Measurements from ENCODE around the gene B3GALT6. TPM values are rescaled to one million over a fixed set of nuclear protein-coding genes. Genes with fewer than 3 reads are reported as not detected.

B3GALT6 gene
- total RNA-seq, 2 experiments from 2014 or later, result 9.4 to 12.2 TPM

DNA sequence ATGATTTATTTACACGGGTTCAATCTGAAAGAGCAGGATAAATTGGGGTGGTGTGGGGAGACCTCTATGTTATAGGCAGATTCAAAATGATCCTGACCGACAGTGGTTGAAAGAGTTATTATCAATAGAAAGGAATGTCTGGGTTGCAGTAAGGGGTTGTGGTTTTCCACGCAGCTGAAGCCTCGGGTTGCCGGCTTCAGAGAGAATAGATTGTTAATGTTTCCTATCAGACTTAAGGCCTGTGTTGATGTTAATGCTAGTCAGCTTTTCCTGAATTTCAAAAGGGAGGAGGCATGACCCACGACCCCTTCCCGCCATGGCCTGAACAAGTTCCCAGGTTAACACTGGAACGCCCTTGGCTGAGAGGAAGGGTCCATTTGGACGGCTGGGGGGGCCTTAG is 43.8 kb downstream of the B3GALT6 start:
- H3K36me3 Mint-ChIP-seq (ENCODE audit: low read depth), result peaks cover 18% of the 10 kb centered on the region
- peaks cover 24% of the 10 kb centered on the region for H3K4me1 Mint-ChIP-seq
- H3K9me3 Mint-ChIP-seq (ENCODE audit: low read depth), result no peaks in the 10 kb centered on the region
- DNase-seq, result no peak
- no peaks in the 10 kb centered on the region for H3K27me3 Mint-ChIP-seq
- intact Hi-C loops (cut with DNase I, micrococcal nuclease), result loop anchor here in 1 of 2 experiments (10.0 kb wide), 2 partner anchors 239 to 339 kb away; partner anchors contain the start of genes ATAD3A and MIB2
- no peak for ATAC-seq
- H3K27ac Mint-ChIP-seq, result no peak overlapping the region
- H3K4me3 Mint-ChIP-seq, result no peak overlapping the region
- ChIA-PET CTCF (interaction anchor here (0.6 kb wide), 1 partner anchor 30 kb away, joined by 4 read pairs; no protein-coding TSS in a partner anchor), POLR2A (no interaction called here)

DNA sequence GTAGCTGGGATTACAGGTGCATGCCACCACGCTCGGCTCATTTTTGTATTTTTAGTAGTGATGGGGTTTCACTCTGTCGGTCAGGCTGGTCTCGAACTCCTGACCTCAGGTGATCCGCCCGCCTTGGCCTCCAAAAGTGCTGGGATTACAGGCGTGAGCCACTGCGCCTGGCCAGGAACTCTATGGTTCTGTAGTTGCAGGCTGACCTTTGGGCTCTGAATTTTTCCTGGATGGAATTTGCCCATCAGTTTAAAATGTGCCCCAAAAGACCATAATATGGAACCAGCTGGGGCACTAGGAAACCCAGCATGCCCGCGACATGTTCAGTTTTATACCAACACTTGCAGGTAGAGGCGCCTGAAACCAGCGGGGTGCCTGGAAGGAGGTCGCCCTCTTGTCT is 46.6 kb downstream of the B3GALT6 start:
- peaks cover 4% of the 10 kb centered on the region for H3K4me1 Mint-ChIP-seq
- H3K27me3 Mint-ChIP-seq, result no peaks in the 10 kb centered on the region
- ChIA-PET CTCF (no interaction called here), POLR2A (no interaction called here)
- H3K9me3 Mint-ChIP-seq (ENCODE audit: low read depth), result no peaks in the 10 kb centered on the region
- no peak overlapping the region for H3K4me3 Mint-ChIP-seq
- ATAC-seq (no peak), DNase-seq (no peak)
- intact Hi-C loops (cut with DNase I, micrococcal nuclease), result loop anchor here in 1 of 2 experiments (10.0 kb wide), 2 partner anchors 236 to 336 kb away; partner anchors contain the start of genes ATAD3A and MIB2
- no peaks in the 10 kb centered on the region for H3K36me3 Mint-ChIP-seq (ENCODE audit: low read depth)
- H3K27ac Mint-ChIP-seq, result no peak overlapping the region

GRCh38 chr1:1279028-1279427 is 47.0 kb downstream of the B3GALT6 start:
- Mint-ChIP-seq H3K9me3 (ENCODE audit: low read depth) (no peaks in the 10 kb centered on the region), H3K36me3 (ENCODE audit: low read depth) (no peaks in the 10 kb centered on the region), H3K27me3 (no peaks in the 10 kb centered on the region), H3K4me1 (peaks cover 4% of the 10 kb centered on the region), H3K27ac (no peak overlapping the region), H3K4me3 (no peak overlapping the region)
- DNase-seq, result no peak
- no peak for ATAC-seq
- ChIA-PET POLR2A (no interaction called here), CTCF (no interaction called here)
- intact Hi-C loops (cut with DNase I, micrococcal nuclease), result loop anchor here in 1 of 2 experiments (10.0 kb wide), 2 partner anchors 236 to 336 kb away; partner anchors contain the start of genes ATAD3A and MIB2

DNA sequence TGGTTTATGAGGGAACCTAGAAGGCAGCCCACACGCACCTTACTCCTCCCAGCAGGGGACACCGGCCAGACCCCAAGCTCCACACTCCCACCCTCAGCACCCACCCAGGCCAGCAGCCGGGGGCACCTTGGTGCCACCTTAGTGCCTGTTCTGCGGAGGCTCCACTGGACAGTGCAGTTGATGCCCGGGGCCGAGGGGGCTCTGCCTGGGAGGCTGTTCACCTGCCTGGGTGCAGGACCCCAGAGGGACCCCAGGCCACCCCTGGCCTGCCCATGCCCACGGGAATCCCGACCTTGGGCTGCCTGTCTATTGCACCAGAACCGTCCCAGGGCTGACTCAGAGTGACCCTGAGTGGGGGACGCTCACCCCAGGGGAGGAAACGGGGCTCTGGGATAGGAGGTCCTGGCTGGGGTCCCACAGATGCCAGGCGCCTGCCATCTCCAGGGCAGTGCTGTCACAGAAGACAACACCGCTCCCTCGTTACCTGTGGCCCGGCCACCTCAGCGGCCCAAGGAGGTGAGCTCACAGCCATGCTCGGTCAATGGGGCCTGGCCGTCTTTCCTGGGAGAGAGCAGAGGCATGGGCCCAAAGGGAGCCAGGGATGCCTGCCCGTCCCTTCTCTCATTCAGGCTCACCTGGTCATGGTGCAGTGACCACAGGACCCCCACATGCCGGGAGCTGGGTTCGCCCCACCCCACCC is 48.9 kb downstream of the B3GALT6 start:
- no peaks in the 10 kb centered on the region for H3K9me3 Mint-ChIP-seq (ENCODE audit: low read depth)
- DNase-seq, result no peak
- H3K27me3 Mint-ChIP-seq, result no peaks in the 10 kb centered on the region
- H3K4me1 Mint-ChIP-seq, result no peaks in the 10 kb centered on the region
- ATAC-seq, result no peak
- CTCF ChIA-PET, result no interaction called here
- intact Hi-C loops (cut with DNase I, micrococcal nuclease), result no loop called here
- POLR2A ChIA-PET, result no interaction called here
- no peak overlapping the region for H3K27ac Mint-ChIP-seq
- H3K4me3 Mint-ChIP-seq, result no peak overlapping the region
- H3K36me3 Mint-ChIP-seq (ENCODE audit: low read depth), result no peaks in the 10 kb centered on the region

DNA sequence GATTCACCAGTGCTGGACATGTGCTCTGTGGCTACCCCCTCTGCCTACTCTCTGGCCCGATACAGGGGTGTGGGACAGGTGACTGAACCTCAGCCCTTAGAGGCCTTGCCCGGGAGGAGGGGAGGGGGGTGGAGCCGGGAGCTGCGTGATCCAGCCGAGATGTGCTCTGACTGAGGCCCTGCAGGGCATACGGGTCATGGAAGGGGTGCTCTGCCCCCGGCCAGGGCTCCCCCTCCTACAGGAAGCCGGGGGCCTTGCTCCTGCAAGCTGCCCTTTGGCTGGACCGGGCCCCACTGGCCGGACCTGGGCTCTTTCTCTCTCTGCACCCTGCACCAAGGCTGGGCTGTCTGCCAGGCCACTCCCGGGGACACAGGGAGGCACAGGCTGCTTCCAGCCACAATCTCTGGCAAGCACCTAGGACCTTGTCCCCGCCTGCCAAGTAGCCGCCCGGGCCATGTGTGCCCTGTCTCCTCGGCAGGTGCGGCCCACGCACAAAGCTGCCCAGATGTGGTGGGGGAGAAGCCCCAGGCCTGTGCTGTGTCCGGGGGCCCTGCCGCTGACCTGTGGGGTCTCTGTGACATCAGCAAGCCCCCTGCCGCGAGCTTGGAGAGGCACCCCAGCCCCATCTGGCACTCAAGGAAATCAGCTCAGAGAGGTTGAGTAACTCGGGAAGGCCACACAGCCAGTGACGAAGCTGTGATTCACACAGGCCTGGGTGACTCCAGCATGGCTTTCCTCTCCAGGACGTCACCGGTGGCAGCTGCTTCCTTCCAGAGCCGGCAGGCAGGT is 49.7 kb downstream of the B3GALT6 start:
- intact Hi-C loops (cut with DNase I, micrococcal nuclease), result no loop called here
- H3K27me3 Mint-ChIP-seq, result no peaks in the 10 kb centered on the region
- DNase-seq (peak; percentile 61), ATAC-seq (peak; percentile 75)
- H3K36me3 Mint-ChIP-seq (ENCODE audit: low read depth), result no peaks in the 10 kb centered on the region
- ChIA-PET POLR2A (no interaction called here), CTCF (no interaction called here)
- no peak overlapping the region for H3K27ac Mint-ChIP-seq
- H3K4me1 Mint-ChIP-seq, result no peaks in the 10 kb centered on the region
- H3K4me3 Mint-ChIP-seq, result no peak overlapping the region
- no peaks in the 10 kb centered on the region for H3K9me3 Mint-ChIP-seq (ENCODE audit: low read depth)

GRCh38 chr1:1282998-1283397 is 51.0 kb downstream of the B3GALT6 start:
- no peaks in the 10 kb centered on the region for H3K9me3 Mint-ChIP-seq (ENCODE audit: low read depth)
- CTCF ChIA-PET, result interaction anchor here (1.1 kb wide), 1 partner anchor 9 kb away, joined by 3 read pairs; the partner anchor contains the start of gene UBE2J2
- no peak overlapping the region for H3K4me3 Mint-ChIP-seq
- no peaks in the 10 kb centered on the region for H3K36me3 Mint-ChIP-seq (ENCODE audit: low read depth)
- intact Hi-C loops (cut with DNase I, micrococcal nuclease), result no loop called here
- H3K27me3 Mint-ChIP-seq, result no peaks in the 10 kb centered on the region
- DNase-seq (peak; percentile 54), ATAC-seq (peak; percentile 54)
- POLR2A ChIA-PET, result no interaction called here
- no peak overlapping the region for H3K27ac Mint-ChIP-seq
- no peaks in the 10 kb centered on the region for H3K4me1 Mint-ChIP-seq

- H3K27me3 Mint-ChIP-seq, result no peaks in the 10 kb centered on the region
- H3K4me3 Mint-ChIP-seq, result no peak overlapping the region
- H3K36me3 Mint-ChIP-seq (ENCODE audit: low read depth), result no peaks in the 10 kb centered on the region
- no peak overlapping the region for H3K27ac Mint-ChIP-seq
- ChIA-PET CTCF (interaction anchor here (1.1 kb wide), 1 partner anchor 10 kb away, joined by 3 read pairs; the partner anchor contains the start of gene UBE2J2), POLR2A (no interaction called here)
- ATAC-seq (no peak), DNase-seq (peak; percentile 35)
- no peaks in the 10 kb centered on the region for H3K9me3 Mint-ChIP-seq (ENCODE audit: low read depth)
- intact Hi-C loops (cut with DNase I, micrococcal nuclease), result no loop called here
- H3K4me1 Mint-ChIP-seq, result no peaks in the 10 kb centered on the region
These were observed 51.8 kb downstream of the B3GALT6 start for GRCh38 chr1:1283821-1284220.

Other genes with a start within 250 kb of the B3GALT6 start
- 1 to 10 TPM; 3.5 to 4.2 TPM for gene HES4, start 232.1 kb upstream of the B3GALT6 start, total RNA-seq
- gene ISG15, start 218.7 kb upstream of the B3GALT6 start, total RNA-seq, result 10 to 100 TPM; 30.5 to 51.7 TPM
- gene AGRN, start 212.1 kb upstream of the B3GALT6 start, total RNA-seq, result 10 to 100 TPM; 22.7 to 24.4 TPM
- gene RNF223, start 157.9 kb upstream of the B3GALT6 start, total RNA-seq, result not detected
- gene C1orf159, start 116.1 kb upstream of the B3GALT6 start, total RNA-seq, result 10 to 100 TPM; 11.3 to 13.5 TPM
- gene TTLL10, start 58.4 kb upstream of the B3GALT6 start, total RNA-seq, result not detected
- 100 to 1,000 TPM in 1 of 2 experiments, 10 to 100 TPM in 1; 95.0 to 164 TPM for gene TNFRSF18, start 25.6 kb upstream of the B3GALT6 start, total RNA-seq
- gene TNFRSF4, start 18.1 kb upstream of the B3GALT6 start, total RNA-seq, result 100 to 1,000 TPM; 340 to 418 TPM
- 100 to 1,000 TPM; 108 to 128 TPM for gene SDF4, start 236 bp upstream of the B3GALT6 start, total RNA-seq
- 1 to 10 TPM; 1.1 to 1.6 TPM for gene C1QTNF12, start 14.5 kb downstream of the B3GALT6 start, total RNA-seq
- gene UBE2J2, start 41.6 kb downstream of the B3GALT6 start, total RNA-seq, result 10 to 100 TPM; 57.4 to 60.2 TPM
- 1 to 10 TPM; 3.6 to 3.8 TPM for gene SCNN1D, start 48.2 kb downstream of the B3GALT6 start, total RNA-seq
- gene ACAP3, start 75.7 kb downstream of the B3GALT6 start, total RNA-seq, result 10 to 100 TPM; 17.5 to 24.3 TPM
- 10 to 100 TPM; 13.7 to 18.0 TPM for gene PUSL1, start 76.4 kb downstream of the B3GALT6 start, total RNA-seq
- gene INTS11, start 92.4 kb downstream of the B3GALT6 start, total RNA-seq, result 100 to 1,000 TPM; 117 to 151 TPM
- 10 to 100 TPM in 1 of 2 experiments, 1 to 10 TPM in 1; 9.9 to 11.4 TPM for gene CPTP, start 92.6 kb downstream of the B3GALT6 start, total RNA-seq
- gene TAS1R3, start 99.0 kb downstream of the B3GALT6 start, total RNA-seq, result under 1 TPM; 0.28 to 0.41 TPM
- 10 to 100 TPM; 35.3 to 35.5 TPM for gene DVL1, start 117.2 kb downstream of the B3GALT6 start, total RNA-seq
- gene MXRA8, start 126.3 kb downstream of the B3GALT6 start, total RNA-seq, result under 1 TPM; 0.25 to 0.49 TPM
- 100 to 1,000 TPM in 1 of 2 experiments, 10 to 100 TPM in 1; 89.5 to 117 TPM for gene AURKAIP1, start 143.0 kb downstream of the B3GALT6 start, total RNA-seq
- gene CCNL2, start 167.1 kb downstream of the B3GALT6 start, total RNA-seq, result 10 to 100 TPM; 73.6 to 89.7 TPM
- gene MRPL20, start 175.1 kb downstream of the B3GALT6 start, total RNA-seq, result 100 to 1,000 TPM; 126 to 143 TPM
- not detected for gene ANKRD65, start 189.0 kb downstream of the B3GALT6 start, total RNA-seq
- under 1 TPM; 0.56 to 0.78 TPM for gene VWA1, start 203.5 kb downstream of the B3GALT6 start, total RNA-seq
- gene ATAD3C, start 217.5 kb downstream of the B3GALT6 start, total RNA-seq, result under 1 TPM; 0.30 to 0.39 TPM
- 10 to 100 TPM; 26.2 to 39.2 TPM for gene ATAD3B, start 239.5 kb downstream of the B3GALT6 start, total RNA-seq